ENCODE measurements around the gene MCM6. TPM values are rescaled to one million over a fixed set of nuclear protein-coding genes. Genes with fewer than 3 reads are reported as not detected.

The MCM6 gene
- total and polyA plus RNA-seq, 2 experiments from 2014 or later: 74.7 to 133 TPM

DNA sequence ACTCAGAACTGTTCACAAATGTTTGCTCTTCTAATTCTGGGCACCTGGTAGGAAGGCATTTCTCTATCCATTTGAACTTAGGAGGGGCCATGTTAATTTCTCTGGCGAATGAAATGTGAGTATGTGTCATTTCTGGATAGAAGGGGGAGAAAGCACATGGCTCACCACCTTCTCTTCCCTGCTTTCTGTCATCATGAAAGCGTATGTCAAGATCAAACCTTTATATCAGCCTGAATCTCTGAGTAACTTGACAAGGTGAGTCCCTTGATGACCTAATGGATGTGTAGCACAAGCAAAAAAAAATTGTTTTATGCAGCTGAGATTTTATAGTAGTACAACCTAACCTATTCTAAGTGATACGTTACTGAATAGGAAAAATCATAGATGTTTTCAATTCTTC lies 27.2 kb downstream of the MCM6 start (continued):
- TF ChIP-seq, protein P1, sequence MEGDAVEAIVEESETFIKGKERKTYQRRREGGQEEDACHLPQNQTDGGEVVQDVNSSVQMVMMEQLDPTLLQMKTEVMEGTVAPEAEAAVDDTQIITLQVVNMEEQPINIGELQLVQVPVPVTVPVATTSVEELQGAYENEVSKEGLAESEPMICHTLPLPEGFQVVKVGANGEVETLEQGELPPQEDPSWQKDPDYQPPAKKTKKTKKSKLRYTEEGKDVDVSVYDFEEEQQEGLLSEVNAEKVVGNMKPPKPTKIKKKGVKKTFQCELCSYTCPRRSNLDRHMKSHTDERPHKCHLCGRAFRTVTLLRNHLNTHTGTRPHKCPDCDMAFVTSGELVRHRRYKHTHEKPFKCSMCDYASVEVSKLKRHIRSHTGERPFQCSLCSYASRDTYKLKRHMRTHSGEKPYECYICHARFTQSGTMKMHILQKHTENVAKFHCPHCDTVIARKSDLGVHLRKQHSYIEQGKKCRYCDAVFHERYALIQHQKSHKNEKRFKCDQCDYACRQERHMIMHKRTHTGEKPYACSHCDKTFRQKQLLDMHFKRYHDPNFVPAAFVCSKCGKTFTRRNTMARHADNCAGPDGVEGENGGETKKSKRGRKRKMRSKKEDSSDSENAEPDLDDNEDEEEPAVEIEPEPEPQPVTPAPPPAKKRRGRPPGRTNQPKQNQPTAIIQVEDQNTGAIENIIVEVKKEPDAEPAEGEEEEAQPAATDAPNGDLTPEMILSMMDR (conservative IDR thresholded peaks at IDR 0.05; ENCODE audit: low read depth in 2 of 2): no peak
- TF ChIP-seq POLR2AphosphoS5 (IDR thresholded peaks at IDR 0.05; ENCODE audit: low read depth) (no peak), ZNF331 (CRISPR knock-in tag; IDR thresholded peaks at IDR 0.05; ENCODE audit: low read depth) (no peak)
- TF ChIP-seq, protein P2, sequence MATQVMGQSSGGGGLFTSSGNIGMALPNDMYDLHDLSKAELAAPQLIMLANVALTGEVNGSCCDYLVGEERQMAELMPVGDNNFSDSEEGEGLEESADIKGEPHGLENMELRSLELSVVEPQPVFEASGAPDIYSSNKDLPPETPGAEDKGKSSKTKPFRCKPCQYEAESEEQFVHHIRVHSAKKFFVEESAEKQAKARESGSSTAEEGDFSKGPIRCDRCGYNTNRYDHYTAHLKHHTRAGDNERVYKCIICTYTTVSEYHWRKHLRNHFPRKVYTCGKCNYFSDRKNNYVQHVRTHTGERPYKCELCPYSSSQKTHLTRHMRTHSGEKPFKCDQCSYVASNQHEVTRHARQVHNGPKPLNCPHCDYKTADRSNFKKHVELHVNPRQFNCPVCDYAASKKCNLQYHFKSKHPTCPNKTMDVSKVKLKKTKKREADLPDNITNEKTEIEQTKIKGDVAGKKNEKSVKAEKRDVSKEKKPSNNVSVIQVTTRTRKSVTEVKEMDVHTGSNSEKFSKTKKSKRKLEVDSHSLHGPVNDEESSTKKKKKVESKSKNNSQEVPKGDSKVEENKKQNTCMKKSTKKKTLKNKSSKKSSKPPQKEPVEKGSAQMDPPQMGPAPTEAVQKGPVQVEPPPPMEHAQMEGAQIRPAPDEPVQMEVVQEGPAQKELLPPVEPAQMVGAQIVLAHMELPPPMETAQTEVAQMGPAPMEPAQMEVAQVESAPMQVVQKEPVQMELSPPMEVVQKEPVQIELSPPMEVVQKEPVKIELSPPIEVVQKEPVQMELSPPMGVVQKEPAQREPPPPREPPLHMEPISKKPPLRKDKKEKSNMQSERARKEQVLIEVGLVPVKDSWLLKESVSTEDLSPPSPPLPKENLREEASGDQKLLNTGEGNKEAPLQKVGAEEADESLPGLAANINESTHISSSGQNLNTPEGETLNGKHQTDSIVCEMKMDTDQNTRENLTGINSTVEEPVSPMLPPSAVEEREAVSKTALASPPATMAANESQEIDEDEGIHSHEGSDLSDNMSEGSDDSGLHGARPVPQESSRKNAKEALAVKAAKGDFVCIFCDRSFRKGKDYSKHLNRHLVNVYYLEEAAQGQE (IDR thresholded peaks at IDR 0.05; ENCODE audit: unreplicated experiment): no peak

DNA sequence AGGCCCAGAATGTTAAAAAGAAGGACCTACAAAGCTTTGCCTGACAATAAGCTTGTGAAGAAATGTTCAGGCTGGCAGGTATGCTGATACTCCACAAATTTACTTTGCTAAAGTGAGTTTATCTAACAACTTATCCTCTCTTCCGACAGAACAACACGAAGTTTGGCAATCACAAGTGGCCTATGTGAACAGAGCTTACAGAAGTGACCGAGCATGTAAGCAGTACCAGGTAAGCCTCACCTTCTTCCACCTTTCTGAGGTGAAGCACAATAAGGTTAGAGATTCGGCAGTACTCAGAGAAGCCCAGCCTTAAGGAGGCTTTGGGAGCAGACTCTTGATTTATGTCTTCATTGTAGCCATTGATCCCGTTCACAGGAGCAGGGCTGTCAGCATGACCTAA lies 30.2 kb downstream of the MCM6 start:
- no peak for ATAC-seq
- H3K36me3 ChIP-seq (ENCODE audit: insufficient read depth): peaks cover 77% of the 10 kb centered on the region
- Mint-ChIP-seq H3K36me3 (ENCODE audit: low read depth) (peaks cover 79% of the 10 kb centered on the region), H3K27ac (no peak overlapping the region), H3K4me3 (no peak overlapping the region), H3K27me3 (ENCODE audit: insufficient read depth, low read depth, poor library complexity) (no peaks in the 10 kb centered on the region), H3K9me3 (no peaks in the 10 kb centered on the region), H3K4me1 (no peaks in the 10 kb centered on the region)
- peaks cover 10% of the 10 kb centered on the region for H3F3A ChIP-seq (replicated peaks; ENCODE audit: low read depth)
- H4K20me1 ChIP-seq (replicated peaks; ENCODE audit: insufficient read depth): peaks cover 26% of the 10 kb centered on the region
- H3K27me3 ChIP-seq (ENCODE audit: insufficient read depth): no peaks in the 10 kb centered on the region
- H3K4me1 ChIP-seq (ENCODE audit: insufficient read depth): no peaks in the 10 kb centered on the region
- H3K4me3 ChIP-seq: no peak overlapping the region
- H2AFZ ChIP-seq: no peak overlapping the region
- no peak for DNase-seq (ENCODE audit: low spot score)
- no peak overlapping the region for H3K27ac ChIP-seq (ENCODE audit: low read depth)
- no peak overlapping the region for H3K4me2 ChIP-seq
- H3K9me2 ChIP-seq (ENCODE audit: insufficient read depth): no peaks in the 10 kb centered on the region
- H3K79me2 ChIP-seq (replicated peaks; ENCODE audit: insufficient read depth): no peaks in the 10 kb centered on the region; the same call in 1 of the 2 replicates
- no peak for TF ChIP-seq ZNF331 (CRISPR knock-in tag; IDR thresholded peaks at IDR 0.05; ENCODE audit: low read depth)
- TF ChIP-seq JUNB (IDR thresholded peaks at IDR 0.05; ENCODE audit: unreplicated experiment): no peak
- TF ChIP-seq CREB1 (CRISPR knock-in tag; IDR thresholded peaks at IDR 0.05; ENCODE audit: low read depth): no peak
- TF ChIP-seq EZH2 (IDR thresholded peaks at IDR 0.05; ENCODE audit: low read depth, unreplicated experiment): no peak
- TF ChIP-seq, protein P3, sequence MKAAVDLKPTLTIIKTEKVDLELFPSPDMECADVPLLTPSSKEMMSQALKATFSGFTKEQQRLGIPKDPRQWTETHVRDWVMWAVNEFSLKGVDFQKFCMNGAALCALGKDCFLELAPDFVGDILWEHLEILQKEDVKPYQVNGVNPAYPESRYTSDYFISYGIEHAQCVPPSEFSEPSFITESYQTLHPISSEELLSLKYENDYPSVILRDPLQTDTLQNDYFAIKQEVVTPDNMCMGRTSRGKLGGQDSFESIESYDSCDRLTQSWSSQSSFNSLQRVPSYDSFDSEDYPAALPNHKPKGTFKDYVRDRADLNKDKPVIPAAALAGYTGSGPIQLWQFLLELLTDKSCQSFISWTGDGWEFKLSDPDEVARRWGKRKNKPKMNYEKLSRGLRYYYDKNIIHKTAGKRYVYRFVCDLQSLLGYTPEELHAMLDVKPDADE (IDR thresholded peaks at IDR 0.05): no peak
- no peak for TF ChIP-seq NANOG (IDR thresholded peaks at IDR 0.05; ENCODE audit: borderline replicate concordance)
- no peak for TF ChIP-seq POLR2AphosphoS5 (IDR thresholded peaks at IDR 0.05; ENCODE audit: low read depth)
- TF ChIP-seq, protein P4, sequence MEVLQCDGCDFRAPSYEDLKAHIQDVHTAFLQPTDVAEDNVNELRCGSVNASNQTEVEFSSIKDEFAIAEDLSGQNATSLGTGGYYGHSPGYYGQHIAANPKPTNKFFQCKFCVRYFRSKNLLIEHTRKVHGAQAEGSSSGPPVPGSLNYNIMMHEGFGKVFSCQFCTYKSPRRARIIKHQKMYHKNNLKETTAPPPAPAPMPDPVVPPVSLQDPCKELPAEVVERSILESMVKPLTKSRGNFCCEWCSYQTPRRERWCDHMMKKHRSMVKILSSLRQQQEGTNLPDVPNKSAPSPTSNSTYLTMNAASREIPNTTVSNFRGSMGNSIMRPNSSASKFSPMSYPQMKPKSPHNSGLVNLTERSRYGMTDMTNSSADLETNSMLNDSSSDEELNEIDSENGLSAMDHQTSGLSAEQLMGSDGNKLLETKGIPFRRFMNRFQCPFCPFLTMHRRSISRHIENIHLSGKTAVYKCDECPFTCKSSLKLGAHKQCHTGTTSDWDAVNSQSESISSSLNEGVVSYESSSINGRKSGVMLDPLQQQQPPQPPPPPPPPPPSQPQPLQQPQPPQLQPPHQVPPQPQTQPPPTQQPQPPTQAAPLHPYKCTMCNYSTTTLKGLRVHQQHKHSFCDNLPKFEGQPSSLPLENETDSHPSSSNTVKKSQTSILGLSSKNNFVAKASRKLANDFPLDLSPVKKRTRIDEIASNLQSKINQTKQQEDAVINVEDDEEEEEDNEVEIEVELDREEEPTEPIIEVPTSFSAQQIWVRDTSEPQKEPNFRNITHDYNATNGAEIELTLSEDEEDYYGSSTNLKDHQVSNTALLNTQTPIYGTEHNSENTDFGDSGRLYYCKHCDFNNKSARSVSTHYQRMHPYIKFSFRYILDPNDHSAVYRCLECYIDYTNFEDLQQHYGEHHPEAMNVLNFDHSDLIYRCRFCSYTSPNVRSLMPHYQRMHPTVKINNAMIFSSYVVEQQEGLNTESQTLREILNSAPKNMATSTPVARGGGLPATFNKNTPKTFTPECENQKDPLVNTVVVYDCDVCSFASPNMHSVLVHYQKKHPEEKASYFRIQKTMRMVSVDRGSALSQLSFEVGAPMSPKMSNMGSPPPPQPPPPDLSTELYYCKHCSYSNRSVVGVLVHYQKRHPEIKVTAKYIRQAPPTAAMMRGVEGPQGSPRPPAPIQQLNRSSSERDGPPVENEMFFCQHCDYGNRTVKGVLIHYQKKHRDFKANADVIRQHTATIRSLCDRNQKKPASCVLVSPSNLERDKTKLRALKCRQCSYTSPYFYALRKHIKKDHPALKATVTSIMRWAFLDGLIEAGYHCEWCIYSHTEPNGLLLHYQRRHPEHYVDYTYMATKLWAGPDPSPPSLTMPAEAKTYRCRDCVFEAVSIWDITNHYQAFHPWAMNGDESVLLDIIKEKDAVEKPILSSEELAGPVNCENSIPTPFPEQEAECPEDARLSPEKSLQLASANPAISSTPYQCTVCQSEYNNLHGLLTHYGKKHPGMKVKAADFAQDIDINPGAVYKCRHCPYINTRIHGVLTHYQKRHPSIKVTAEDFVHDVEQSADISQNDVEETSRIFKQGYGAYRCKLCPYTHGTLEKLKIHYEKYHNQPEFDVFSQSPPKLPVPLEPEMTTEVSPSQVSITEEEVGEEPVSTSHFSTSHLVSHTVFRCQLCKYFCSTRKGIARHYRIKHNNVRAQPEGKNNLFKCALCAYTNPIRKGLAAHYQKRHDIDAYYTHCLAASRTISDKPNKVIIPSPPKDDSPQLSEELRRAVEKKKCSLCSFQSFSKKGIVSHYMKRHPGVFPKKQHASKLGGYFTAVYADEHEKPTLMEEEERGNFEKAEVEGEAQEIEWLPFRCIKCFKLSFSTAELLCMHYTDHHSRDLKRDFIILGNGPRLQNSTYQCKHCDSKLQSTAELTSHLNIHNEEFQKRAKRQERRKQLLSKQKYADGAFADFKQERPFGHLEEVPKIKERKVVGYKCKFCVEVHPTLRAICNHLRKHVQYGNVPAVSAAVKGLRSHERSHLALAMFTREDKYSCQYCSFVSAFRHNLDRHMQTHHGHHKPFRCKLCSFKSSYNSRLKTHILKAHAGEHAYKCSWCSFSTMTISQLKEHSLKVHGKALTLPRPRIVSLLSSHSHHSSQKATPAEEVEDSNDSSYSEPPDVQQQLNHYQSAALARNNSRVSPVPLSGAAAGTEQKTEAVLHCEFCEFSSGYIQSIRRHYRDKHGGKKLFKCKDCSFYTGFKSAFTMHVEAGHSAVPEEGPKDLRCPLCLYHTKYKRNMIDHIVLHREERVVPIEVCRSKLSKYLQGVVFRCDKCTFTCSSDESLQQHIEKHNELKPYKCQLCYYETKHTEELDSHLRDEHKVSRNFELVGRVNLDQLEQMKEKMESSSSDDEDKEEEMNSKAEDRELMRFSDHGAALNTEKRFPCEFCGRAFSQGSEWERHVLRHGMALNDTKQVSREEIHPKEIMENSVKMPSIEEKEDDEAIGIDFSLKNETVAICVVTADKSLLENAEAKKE (CRISPR knock-in tag; IDR thresholded peaks at IDR 0.05): no peak
